ENCODE data around the gene CRAT. TPM values are rescaled to one million over a fixed set of nuclear protein-coding genes. Genes with fewer than 3 reads are reported as not detected.

Gene CRAT
- total RNA-seq, result 65.7 TPM
- long read RNA-seq, transcript CRAT-201 (14 exons, 2,763 nt), result major isoform, 51 of 167 reads
- long read RNA-seq, transcript CRAT-207 (15 exons, 2,253 nt), result minor isoform, 49 of 167 reads
- long read RNA-seq, partial matches to known transcripts, result 42 of 167 reads
- long read RNA-seq, other reads (novel, unspliced or antisense), result 22 of 167 reads

GRCh38 chr9:129110740-129111527 lies at the start of gene CRAT, which contains the start of gene PTPA:
TSS of gene CRAT (minus strand) at chr9:129110793. CDS start at chr9:129110509, 284 bp downstream.
TSS of gene PTPA (plus strand) at chr9:129111415. CDS start at chr9:129111601, 186 bp downstream.
- peak; percentile 99 for DNase-seq (ENCODE audit: low spot score)

DNA sequence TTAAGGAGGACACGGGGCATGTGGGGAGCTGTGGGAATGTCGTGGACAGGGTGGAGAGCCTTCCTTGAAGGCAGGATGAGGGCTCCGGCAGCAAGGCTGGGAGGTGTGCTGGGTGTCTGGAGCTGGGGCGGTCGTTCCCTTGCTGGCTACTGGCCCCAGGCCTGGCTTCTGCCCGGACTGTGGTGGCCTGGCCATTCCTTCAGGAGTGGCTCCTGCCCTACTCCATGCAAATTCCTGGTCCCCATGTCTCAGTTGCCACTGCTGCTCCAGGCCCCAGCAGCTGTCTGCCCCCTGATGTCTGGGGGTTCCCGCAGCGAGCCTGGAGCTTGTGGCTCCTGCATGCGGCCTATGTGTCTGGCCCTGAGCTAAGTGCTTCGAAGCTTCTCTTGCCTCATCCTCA lies 45.6 kb upstream of the CRAT start:
- no peak for DNase-seq (ENCODE audit: low spot score)

DNA sequence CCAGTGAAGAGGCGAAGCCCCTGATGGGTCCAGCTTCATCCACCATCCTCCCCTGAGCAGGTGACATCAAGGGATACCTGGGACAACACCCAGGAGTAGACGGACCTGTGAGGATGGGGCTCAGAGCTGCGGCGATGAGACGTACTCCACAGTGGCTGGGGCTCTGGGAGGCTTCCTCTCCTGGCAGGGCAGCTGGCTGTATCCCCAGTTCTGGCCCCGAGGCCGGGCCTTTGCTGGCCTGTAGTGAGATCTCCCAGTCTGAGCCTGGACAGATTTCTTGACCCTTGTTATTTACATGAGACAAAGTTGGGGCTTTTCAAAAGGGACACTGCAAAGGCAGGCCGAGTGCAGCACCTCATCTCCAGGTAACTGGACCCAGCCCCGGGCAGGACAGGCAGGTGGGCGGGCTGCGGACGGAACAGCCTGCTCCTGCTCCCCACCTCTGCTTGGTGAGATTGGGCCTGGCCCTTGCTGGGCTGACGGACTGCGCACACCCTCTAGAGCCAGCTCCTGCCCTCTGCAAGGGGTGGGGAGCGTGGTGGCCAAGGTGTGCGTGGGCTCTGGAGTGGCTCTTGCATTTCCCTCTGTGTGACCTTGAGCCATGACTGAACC lies 44.4 kb upstream of the CRAT start:
- no peak for DNase-seq (ENCODE audit: low spot score)

DNA sequence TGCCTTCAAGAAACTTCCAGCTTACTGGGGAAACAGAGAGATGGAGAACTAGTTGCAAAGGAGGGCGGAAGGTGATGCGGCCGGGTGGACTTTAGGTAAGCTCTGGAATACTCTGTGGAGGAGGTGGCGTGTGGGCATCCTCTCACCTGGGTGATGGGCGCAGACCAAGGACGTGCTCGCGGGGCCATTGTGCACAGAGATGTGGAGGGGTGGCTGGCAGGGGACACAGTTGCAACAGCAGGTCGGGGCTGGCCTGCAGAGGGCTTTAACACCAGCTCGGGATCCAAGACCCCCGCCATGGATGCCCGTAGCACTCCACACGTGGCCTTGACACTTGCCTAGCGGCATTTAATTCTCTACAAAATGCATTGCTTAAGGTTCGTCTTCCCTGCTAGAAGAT lies 40.9 kb upstream of the CRAT start:
- no peak for DNase-seq (ENCODE audit: low spot score)

- DNase-seq (ENCODE audit: low spot score), result no peak
Measured at GRCh38 chr9:129150672-129151211, 40.1 kb upstream of the CRAT start.

DNA sequence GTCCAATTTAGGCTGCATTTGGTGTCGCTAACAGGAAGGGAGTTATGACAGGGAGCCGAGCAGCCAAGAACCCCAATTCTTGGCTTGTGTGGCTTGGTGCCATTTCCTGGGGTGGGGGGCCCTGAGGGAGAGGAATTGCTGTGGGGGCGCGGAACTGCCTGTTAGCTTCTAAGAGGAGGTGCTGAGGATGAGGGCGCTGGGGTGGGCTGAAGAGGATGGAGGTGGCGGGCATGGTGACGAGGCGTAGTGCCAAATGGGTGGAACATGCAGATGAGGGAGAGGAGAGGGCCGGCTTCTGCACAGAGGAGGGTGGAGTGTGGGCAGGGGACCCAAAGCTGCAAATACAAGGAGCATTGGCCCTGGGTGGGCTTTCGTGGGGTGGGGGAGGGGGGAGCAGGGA lies 39.5 kb upstream of the CRAT start:
- no peak for DNase-seq (ENCODE audit: low spot score)

- DNase-seq (ENCODE audit: low spot score), result no peak
Measured at GRCh38 chr9:129149442-129149841, 38.8 kb upstream of the CRAT start.

GRCh38 chr9:129148463-129149204 lies 38.0 kb upstream of the CRAT start:
- no peak for DNase-seq (ENCODE audit: low spot score)

DNA sequence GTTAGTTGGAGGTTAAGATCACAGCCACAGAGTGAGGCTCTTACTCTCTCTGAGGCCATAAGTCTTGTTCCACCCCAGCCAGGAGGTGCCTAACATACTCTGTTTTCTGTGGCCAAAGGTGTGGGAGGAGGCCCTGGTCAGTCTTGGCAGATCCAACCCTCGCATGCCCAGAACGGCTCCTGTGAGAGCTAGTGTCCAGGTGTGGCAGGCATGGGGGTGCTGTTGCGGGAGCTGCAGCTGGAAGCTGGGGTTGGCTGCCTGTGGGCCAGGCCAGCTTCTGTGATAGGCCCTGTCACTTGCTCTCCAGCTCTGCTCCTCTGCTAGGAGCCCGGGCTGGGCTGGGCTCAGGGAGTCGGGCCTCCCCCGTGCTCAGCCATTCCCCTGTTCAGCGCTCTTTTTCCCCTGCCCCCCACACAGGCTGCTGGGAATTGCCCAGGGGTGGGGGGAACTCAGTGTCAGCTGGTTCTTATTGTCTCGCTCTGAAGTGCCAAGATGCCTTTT lies 35.9 kb upstream of the CRAT start:
- no peak for DNase-seq (ENCODE audit: low spot score)

GRCh38 chr9:129145841-129146292 lies 35.3 kb upstream of the CRAT start:
- no peak for DNase-seq (ENCODE audit: low spot score)

DNA sequence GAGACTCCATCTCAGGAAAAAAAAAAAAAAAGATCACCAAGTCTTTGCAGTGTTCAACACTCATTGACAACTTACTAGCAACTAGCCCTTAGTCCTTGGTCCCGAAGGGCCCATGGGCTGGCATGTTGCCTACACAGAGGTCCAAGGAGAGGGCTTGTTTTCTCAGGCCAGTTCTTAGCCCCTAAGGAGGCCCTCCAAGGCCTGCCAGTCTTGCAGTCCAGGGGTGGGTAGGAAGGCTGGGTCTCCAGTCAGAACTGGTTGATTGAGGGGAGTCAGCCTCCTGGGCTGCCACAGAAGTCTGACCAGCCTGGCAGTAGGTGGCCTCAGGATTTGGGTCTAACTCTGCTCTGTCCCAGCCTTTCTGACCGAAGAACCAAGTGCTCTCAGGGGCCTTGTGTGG lies 34.7 kb upstream of the CRAT start:
- no peak for DNase-seq (ENCODE audit: low spot score)

- DNase-seq (ENCODE audit: low spot score), result peak; percentile 94
Measured at GRCh38 chr9:129143031-129143927, 32.7 kb upstream of the CRAT start.

GRCh38 chr9:129142138-129142935 lies 31.7 kb upstream of the CRAT start:
- no peak for DNase-seq (ENCODE audit: low spot score)

DNA sequence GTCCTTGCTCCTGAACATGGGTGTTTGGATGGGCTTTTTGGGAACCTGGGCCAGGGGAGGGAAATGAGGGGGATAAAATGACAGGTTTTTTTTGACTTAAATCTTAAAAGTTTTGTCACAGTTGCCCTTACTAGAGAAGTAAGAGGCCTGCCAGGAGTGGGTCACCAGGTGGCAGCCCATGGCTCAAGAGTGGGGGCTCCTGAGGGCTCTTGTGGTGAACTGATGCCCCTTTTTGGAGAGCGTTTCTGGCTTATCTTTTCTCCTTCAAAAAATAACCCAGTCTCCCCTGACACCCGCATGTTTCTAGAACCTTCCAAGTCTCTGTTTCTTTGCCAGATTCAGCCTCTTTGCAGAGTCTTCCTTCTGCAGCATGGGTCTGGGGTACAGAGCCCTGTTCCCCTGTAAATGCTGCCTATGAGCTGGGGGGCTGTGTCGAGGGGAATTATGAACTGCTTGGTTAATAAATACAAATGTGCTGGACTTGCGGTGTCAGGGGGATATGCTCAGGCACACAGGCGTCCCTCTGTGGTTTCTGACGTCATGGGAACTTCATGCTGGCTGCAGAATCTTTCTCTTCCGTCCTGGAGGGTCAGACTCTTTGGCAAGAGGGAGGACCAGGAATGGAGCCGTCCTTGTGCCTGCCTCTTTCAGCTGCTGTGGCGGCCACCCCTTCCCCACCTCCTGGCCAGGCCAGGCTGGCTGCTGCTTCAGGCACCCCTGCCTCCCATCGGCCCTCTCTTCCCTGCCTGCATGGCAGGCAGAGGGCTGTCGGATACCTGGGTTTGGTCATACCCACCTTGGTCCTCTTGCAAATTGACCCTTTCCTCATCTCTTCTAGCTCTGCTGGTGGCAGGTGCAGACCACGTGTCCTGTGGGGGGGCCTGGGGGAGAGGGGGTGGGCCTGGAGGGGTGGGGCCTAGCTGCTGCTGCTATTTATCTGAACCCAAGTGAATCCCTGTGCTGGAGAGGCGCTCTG lies 30.8 kb upstream of the CRAT start:
- no peak for DNase-seq (ENCODE audit: low spot score)

- DNase-seq (ENCODE audit: low spot score), result no peak
Measured at GRCh38 chr9:129140397-129141065, 29.9 kb upstream of the CRAT start.

DNA sequence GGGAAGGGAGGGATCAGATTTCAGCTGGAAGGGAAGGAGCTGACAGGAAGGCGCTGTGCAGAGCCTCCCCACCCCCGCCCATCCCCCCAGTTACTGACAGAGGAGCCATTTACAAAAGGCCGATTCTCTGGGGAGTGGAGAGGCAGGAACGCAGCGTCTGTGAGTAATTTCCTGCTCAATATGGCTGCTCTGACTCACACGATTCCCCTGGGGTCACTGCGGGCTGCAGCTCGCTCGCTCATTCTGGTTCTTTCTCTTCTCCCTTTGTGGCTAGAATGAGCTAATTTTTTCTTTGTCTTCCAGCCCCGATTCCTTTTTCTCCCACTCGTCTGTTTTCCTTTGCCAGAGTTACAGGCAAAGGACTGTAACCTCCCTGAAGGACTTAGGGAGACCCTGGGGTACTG lies 29.4 kb upstream of the CRAT start:
- DNase-seq (ENCODE audit: low spot score), result no peak

DNA sequence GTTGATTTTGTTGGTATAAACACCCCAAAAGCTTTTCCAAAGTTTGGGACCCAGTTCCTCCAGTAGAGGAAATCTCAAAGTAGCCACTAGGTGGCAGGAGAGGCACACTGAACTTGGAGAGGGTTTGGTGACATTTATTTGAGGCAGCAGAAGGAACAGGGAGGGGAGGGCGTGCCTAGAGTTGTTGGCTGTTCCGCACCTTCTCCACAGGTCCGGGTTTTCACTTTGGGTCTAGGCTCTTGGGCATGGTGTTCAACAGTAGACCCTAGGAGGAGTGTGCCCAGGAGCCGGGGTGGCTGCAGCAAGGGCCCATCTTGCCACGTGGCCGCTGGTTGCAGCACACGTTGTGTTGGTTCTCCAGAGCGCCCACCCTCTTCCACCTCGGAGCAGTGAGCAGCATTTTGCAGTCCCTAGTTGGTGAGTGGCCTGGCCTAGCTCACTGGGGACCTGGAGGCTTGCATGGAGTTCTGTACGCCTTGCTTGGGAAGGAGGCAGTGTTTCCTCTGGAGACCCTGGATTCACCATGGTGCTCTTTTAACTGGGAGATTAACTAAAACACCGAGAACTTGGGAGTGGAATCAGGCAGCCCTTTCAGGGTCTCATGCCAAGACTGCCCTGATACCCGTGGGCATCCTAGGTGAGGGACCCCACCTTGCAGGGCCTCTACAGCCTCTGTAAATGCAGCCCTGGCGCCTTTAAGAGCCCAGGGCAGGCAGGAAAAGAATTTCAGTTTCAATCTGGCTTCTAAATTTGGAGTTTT lies 28.8 kb upstream of the CRAT start:
- DNase-seq (ENCODE audit: low spot score), result no peak
